Measurements from ENCODE around the gene VEPH1. TPM values are rescaled to one million over a fixed set of nuclear protein-coding genes. Genes with fewer than 3 reads are reported as not detected.

The VEPH1 gene
- total RNA-seq, 4 donors from 2014 or later: 0.48 to 11.7 (median 3.2) TPM

DNA sequence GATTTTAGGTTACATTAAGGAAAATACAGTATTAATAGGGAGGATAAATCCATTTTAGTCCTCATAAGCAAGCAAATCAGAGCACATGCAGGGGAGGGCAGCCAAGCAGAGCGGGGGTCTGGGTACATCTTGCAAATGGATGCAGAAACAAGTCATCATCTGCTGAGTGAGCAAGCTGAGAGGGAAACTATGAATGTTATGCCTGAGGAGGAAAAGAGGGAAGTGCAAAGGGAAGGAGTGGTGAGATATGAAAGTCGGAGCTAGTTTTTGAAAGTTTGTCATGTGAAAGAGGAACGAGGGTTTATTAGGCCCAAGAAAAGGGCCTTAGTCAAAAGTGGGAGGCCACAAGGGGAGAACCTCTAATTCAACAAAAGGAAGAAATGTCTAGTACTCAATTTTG lies 51.1 kb downstream of the VEPH1 start:
- no peak for DNase-seq (ENCODE audit: low spot score)
- no peak for TF ChIP-seq CTCF (IDR thresholded peaks at IDR 0.05)
- ATAC-seq (ENCODE audit: low FRiP score): no peak

DNA sequence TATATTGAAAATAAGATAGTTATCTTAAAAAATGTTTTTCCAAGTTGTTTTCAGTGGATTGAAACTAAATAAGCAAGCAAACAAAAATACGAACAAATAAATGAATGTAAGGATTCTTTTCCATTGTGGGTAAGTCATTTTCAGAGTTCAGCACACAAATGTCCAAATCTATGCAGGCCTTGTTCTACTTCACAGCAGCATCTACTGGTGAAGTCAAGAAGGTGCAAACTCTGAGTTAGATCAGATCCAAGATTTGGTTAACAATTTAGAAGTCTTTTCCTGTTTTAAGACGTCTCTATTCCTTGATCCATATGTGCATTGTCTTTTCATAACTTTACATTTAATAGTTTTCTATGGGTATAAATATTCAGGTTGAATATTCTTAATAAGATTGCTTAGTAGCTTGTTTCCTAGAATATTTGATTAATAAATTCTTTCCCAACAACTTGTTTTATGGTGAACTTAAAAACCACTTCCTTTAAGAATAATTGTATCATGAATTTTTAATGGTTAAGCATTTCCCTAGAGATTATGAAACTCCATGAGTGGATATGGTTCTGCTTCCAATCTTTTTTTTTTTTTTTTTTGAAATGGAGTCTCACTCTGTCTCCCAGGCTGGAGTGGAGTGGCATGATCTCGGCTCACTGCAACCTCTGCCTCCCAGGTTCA lies 56.1 kb downstream of the VEPH1 start:
- ATAC-seq (ENCODE audit: low FRiP score) (no peak), DNase-seq (ENCODE audit: low spot score) (no peak)
- no peak for TF ChIP-seq CTCF (IDR thresholded peaks at IDR 0.05)

- DNase-seq (ENCODE audit: low spot score) (no peak), ATAC-seq (ENCODE audit: low FRiP score) (no peak)
- TF ChIP-seq CTCF (IDR thresholded peaks at IDR 0.05): no peak
Measured at GRCh38 chr3:157445857-157446256, 57.4 kb downstream of the VEPH1 start.

GRCh38 chr3:157444797-157445184 lies 58.4 kb downstream of the VEPH1 start:
- no peak for TF ChIP-seq CTCF (IDR thresholded peaks at IDR 0.05)
- ATAC-seq (ENCODE audit: low FRiP score) (no peak), DNase-seq (ENCODE audit: low spot score) (no peak)

DNA sequence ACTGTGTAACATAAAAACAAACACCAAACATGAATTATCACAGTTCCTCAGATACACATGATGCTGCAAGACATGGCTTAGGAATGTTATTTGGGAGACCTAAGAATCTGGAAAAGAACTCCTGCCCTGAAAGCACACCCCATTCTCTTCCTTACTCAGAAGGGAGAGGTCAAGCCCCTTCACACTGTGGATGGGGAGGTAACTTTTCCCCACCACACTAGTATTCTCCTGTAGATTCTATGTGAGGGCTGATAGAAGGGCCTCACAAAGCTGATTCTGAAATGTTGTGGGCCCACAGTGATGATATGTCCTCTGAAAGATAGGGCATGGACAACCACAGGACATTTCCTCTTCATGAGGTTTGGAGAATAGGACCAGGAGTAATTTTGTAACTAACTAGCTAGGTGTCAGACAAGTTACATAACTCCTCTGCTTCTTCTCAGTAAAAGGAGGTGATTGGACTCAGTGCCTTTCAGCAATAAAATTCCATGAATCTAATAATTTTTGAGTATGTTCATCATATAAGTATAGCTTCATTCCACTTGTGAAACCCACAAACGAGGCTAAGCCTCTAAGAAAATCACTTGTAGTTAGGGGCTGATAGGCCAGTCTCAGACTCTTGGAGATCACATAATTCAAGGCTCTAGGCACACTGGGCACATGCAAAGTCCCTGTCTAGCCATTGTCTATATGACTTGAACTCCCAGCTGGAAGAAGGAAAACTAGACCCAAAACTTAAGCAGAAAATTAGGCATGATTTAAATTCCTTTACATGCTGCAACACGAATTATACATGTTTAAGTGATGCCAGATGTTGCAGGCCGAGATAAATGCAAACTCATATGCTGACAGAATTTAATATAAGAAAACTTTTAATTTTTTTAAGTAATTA lies 59.1 kb downstream of the VEPH1 start:
- ATAC-seq (ENCODE audit: low FRiP score): no peak
- TF ChIP-seq CTCF (IDR thresholded peaks at IDR 0.05): no peak
- DNase-seq (ENCODE audit: low spot score): no peak

DNA sequence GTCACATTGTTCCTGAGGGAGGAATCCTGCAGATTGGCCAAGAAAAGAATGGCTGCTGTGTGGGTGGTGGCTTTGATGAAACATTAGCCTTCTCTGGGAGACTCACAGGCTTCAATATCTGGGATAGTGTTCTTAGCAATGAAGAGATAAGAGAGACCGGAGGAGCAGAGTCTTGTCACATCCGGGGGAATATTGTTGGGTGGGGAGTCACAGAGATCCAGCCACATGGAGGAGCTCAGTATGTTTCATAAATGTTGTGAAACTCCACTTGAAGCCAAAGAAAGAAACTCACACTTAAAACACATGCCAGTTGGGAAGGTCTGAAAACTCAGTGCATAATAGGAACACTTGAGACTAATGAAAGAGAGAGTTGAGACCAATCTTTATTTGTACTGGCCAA lies 60.5 kb downstream of the VEPH1 start:
- DNase-seq (ENCODE audit: low spot score): no peak
- TF ChIP-seq CTCF (IDR thresholded peaks at IDR 0.05): no peak
- ATAC-seq (ENCODE audit: low FRiP score): no peak

Measured in omental fat pad (tissue), 4 donors.